ENCODE results near the gene LRRC8E. TPM values are rescaled to one million over a fixed set of nuclear protein-coding genes. Genes with fewer than 3 reads are reported as not detected.
A peak's percentile ranks its signal among the peaks of the same experiment; 100 is the strongest.
"Not testable (repeated sequence)": the region's sequence is repeated elsewhere in the genome, so short reads cannot be mapped to it uniquely, and the experiment has no call there.

The LRRC8E gene
- total and polyA plus RNA-seq, 7 donors, result 0.23 to 1.2 (median 1.2) TPM; not detected in 4

DNA sequence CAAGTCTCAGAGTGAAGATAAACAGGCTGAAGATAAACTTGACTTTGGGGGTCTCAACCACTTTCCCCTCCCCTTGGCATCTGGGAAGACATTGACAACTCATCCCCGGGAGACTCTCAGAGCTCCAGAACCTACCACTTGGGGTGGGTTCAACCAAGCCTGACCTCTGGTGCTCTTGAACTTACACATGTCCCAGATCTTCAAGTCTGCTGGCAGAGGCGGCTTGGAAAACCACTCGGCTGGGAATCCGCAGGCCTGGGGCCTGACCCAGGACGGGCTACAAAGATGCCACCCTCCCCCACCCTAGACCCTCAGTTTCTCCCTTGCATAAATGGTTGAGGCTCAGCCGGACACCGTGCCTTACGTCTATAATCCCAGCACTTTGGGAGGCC lies 512 bp downstream of the LRRC8E start:
- WGBS, 2 donors, result 73 to 80% methylated on average over 8 of the region's 8 CpGs
- DNase-seq, result no peak
- peaks cover 13 to 47% (median 23%) of the 10 kb centered on the region in 3 donors for H3K27me3 ChIP-seq
- H3K4me1 ChIP-seq, result peaks cover 0 to 8% (median 6%) of the 10 kb centered on the region in 4 donors
- TF ChIP-seq EP300 (IDR thresholded peaks at IDR 0.05) (no peak), POLR2A (IDR thresholded peaks at IDR 0.05) (no peak), POLR2AphosphoS5 (IDR thresholded peaks at IDR 0.05) (no peak)
- TF ChIP-seq, protein P1, sequence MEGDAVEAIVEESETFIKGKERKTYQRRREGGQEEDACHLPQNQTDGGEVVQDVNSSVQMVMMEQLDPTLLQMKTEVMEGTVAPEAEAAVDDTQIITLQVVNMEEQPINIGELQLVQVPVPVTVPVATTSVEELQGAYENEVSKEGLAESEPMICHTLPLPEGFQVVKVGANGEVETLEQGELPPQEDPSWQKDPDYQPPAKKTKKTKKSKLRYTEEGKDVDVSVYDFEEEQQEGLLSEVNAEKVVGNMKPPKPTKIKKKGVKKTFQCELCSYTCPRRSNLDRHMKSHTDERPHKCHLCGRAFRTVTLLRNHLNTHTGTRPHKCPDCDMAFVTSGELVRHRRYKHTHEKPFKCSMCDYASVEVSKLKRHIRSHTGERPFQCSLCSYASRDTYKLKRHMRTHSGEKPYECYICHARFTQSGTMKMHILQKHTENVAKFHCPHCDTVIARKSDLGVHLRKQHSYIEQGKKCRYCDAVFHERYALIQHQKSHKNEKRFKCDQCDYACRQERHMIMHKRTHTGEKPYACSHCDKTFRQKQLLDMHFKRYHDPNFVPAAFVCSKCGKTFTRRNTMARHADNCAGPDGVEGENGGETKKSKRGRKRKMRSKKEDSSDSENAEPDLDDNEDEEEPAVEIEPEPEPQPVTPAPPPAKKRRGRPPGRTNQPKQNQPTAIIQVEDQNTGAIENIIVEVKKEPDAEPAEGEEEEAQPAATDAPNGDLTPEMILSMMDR (IDR thresholded peaks at IDR 0.05), result no peak
- no peaks in the 10 kb centered on the region for H3K9me3 ChIP-seq
- H3K27ac ChIP-seq, result no peak overlapping the region
- H3K36me3 ChIP-seq, result no peaks in the 10 kb centered on the region
- intact Hi-C loops (cut with DNase I), result no loop called here
- H3K4me3 ChIP-seq, result peak overlapping the region in 3 of 4 donors; percentile 11 to 31 (median 26)

DNA sequence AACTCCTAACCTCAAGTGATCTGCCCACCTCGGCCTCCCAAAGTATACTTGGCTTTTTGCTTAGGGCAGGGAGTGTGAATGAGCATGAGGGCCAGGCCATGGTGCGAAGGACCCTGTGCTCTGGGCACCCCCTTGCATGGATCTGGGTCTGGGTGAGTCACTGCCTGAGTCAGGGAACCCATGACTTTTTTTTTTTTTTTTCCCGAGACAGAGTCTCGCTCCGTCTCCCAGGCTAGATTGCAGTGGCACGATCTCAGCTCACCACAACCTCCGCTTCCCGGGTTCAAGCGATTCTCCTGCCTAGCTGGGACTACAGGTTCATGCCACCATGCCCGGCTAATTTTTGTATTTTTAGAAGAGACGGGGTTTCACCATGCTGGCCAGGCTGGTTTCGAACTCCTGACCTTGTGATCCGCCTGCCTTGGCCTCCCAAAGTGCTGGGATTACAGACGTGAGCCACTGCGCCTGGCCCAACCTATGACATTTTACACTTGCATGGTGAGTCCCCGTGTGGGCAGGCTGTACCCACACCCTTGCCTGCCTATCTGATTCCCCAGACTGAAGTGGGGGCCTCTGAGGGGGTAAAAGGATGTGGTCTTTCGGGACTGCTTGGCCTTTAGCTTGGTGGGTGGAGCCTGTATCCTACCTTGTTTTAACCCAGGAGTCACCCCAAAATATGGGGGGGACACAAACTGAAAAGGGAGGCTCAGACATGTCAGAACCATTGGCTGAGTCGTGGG lies 5.2 kb downstream of the LRRC8E start:
- intact Hi-C loops (cut with DNase I); H3K9me3 ChIP-seq; H3K27ac ChIP-seq; H3K4me3 ChIP-seq; H3K36me3 ChIP-seq; H3K4me1 ChIP-seq; DNase-seq: not testable (repeated sequence)
- WGBS, 2 donors, result 82 to 90% methylated on average over 18 of the region's 18 CpGs
- H3K27me3 ChIP-seq, result peaks cover 3 to 52% (median 24%) of the 10 kb centered on the region in 3 donors

DNA sequence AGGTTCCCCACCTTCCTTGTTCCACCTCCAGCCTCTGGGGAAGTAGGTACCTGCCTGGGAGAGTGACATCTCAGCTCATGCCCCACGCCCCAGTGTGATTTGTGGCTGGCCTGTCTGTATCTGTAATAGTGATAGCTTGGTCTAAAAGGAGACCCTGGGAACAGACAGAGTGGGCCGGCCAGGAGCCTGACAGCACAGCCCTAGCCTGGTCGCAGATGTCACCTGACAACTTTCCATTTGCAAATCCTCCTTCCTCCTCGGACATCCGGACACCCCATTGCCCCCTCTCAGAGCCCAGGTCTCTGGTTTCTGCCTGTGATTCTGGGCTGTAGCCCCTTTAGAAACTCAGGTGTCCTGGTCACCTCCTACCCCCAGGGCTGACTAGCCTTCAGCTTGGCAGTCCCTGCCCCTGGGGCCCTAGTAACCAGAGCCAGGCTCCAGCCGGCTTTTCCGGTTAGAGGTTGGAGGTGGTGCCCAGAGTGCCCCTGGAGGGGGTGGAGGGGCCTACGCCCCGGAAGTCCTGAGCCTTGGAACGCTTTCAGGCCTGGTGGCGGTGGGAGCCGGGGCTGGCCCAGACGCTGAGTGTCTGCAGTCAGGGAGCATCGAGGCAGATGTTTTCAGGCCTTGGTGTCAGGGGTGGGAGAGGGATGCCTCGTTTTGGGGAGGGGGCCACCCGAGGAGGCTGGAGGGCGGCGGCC lies 6.5 kb downstream of the LRRC8E start:
- Histone ChIP-seq H3K27ac (no peak overlapping the region), H3K27me3 (peaks cover 0 to 40% (median 22%) of the 10 kb centered on the region in 3 donors), H3K4me3 (no peak overlapping the region), H3K9me3 (no peaks in the 10 kb centered on the region), H3K36me3 (no peaks in the 10 kb centered on the region), H3K4me1 (no peaks in the 10 kb centered on the region)
- 27 to 52% methylated on average over 18 of the region's 18 CpGs for WGBS, 2 donors
- intact Hi-C loops (cut with DNase I), result no loop called here
- TF ChIP-seq EP300 (IDR thresholded peaks at IDR 0.05) (no peak), POLR2AphosphoS5 (IDR thresholded peaks at IDR 0.05) (no peak), POLR2A (IDR thresholded peaks at IDR 0.05) (no peak)
- TF ChIP-seq, protein P1 (IDR thresholded peaks at IDR 0.05), result no peak
- DNase-seq, result no peak

DNA sequence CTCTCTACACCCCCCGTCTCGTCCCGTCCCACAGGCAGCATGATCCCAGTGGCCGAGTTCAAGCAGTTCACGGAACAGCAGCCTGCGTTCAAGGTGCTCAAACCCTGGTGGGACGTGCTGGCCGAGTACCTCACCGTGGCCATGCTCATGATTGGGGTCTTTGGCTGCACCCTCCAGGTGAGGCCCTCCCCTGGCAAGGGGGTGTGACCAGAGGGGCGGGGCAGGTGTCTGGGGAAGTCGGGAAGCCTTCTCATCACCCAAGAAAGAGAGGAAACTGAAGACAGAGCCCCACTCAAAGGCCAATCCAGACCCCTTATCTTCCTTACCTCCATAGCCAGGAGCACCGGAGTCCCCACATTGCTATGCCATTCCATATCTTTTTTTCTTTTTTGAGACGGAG lies 7.3 kb downstream of the LRRC8E start:
- intact Hi-C loops (cut with DNase I), result no loop called here
- H3K9me3 ChIP-seq, result no peaks in the 10 kb centered on the region
- H3K27me3 ChIP-seq, result peaks cover 0 to 36% (median 22%) of the 10 kb centered on the region in 3 donors
- no peaks in the 10 kb centered on the region for H3K4me1 ChIP-seq
- no peaks in the 10 kb centered on the region for H3K36me3 ChIP-seq
- no peak for TF ChIP-seq EP300 (IDR thresholded peaks at IDR 0.05)
- TF ChIP-seq POLR2A (IDR thresholded peaks at IDR 0.05), result no peak
- TF ChIP-seq, protein P1 (IDR thresholded peaks at IDR 0.05), result no peak
- TF ChIP-seq POLR2AphosphoS5 (IDR thresholded peaks at IDR 0.05), result no peak
- WGBS, 2 donors, result 87 to 91% methylated on average over 13 of the region's 13 CpGs
- no peak overlapping the region for H3K27ac ChIP-seq
- H3K4me3 ChIP-seq, result no peak overlapping the region
- no peak for DNase-seq

DNA sequence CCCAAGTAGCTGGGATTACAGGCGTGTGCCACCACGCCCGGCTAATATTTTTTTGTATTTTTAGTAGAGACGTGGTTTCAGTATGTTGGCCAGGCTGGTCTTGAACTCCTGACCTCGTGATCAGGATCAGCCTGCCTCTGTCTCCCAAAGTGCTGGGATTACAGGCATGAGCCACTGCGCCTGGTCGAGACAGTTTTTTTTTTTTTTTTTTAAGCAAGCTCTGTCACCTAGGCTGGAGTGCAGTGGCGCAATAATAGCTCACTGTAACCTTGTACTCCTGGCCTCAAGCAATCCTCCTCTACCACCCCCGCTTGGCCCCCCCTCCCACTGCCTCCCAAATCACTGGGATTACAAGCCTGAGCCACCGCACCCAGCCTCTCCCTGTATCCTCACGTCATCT lies 9.0 kb downstream of the LRRC8E start:
- intact Hi-C loops (cut with DNase I), result no loop called here
- 77 to 87% methylated on average over 11 of the region's 11 CpGs for WGBS, 2 donors

More for the DNA sequence above, 9.0 kb downstream of the LRRC8E start:
- TF ChIP-seq EP300 (IDR thresholded peaks at IDR 0.05), result no peak
- no peak for TF ChIP-seq POLR2AphosphoS5 (IDR thresholded peaks at IDR 0.05)
- TF ChIP-seq, protein P1 (IDR thresholded peaks at IDR 0.05), result no peak
- no peak for TF ChIP-seq POLR2A (IDR thresholded peaks at IDR 0.05)
- H3K36me3 ChIP-seq, result no peaks in the 10 kb centered on the region
- DNase-seq, result no peak
- H3K9me3 ChIP-seq, result no peaks in the 10 kb centered on the region
- peaks cover 0 to 34% (median 22%) of the 10 kb centered on the region in 3 donors for H3K27me3 ChIP-seq
- H3K4me1 ChIP-seq, result no peaks in the 10 kb centered on the region
- no peak overlapping the region for H3K4me3 ChIP-seq
- no peak overlapping the region for H3K27ac ChIP-seq

All from sigmoid colon (tissue), 7 donors.